T-helper 17 cell (primary cell): ENCODE data around the gene MRPS18A. TPM values are rescaled to one million over a fixed set of nuclear protein-coding genes. Genes with fewer than 3 reads are reported as not detected.

ENCODE experiments used
- ATAC-seq: fragments of 150-1000 bp; cut with Tn5 transposase; 2 replicates; pipeline ENCODE4 v1.10.0; 2021; ENCODE audit warnings: mild to moderate bottlenecking, moderate library complexity
- DNase-seq, 3 donors: peaks; one replicate each; pipeline versions ENCODE4 v3.0.0 to v3.0.0-alpha.2; 2020 to 2021
- H3K9me3 ChIP-seq: one replicate; pipeline ENCODE4 v1.7.0; 2013; ENCODE audit warnings: low read length, mild to moderate bottlenecking; ENCODE audit not compliant: control insufficient read depth, poor library complexity, severe bottlenecking
- H3K27ac Mint-ChIP-seq: one replicate; pipeline ENCODE4 v1.8.0; 2022; ENCODE audit warnings: mild to moderate bottlenecking, moderate library complexity, mixed read lengths
- H3K27me3 Mint-ChIP-seq: one replicate; pipeline ENCODE4 v1.8.0; 2022; ENCODE audit warnings: mixed read lengths
- H3K36me3 Mint-ChIP-seq: one replicate; pipeline ENCODE4 v1.8.0; 2022; ENCODE audit warnings: low read depth, mixed read lengths
- H3K4me1 Mint-ChIP-seq: one replicate; pipeline ENCODE4 v1.8.0; 2022; ENCODE audit warnings: mild to moderate bottlenecking, mixed read lengths
- H3K4me3 Mint-ChIP-seq: one replicate; pipeline ENCODE4 v1.8.0; 2022; ENCODE audit warnings: mild to moderate bottlenecking, moderate library complexity, mixed read lengths
- total RNA-seq, 4 donors: library from RNA in 2 of 4; stranded (reverse) in 2 of 4; gene quantifications; one replicate each; pipeline ENCODE4 v1.2.3 and lab custom pipeline; 2022 to 2026

The MRPS18A gene
- total RNA-seq, 2 donors from 2014 or later: 24.2 to 29.8 TPM

GRCh38 chr6:43724914-43725642 lies 37.5 kb upstream of the MRPS18A start:
- Mint-ChIP-seq H3K4me3 (peak overlapping the region; percentile 68), H3K27me3 (peaks cover 2% of the 10 kb centered on the region), H3K36me3 (no peaks in the 10 kb centered on the region), H3K4me1 (peaks cover 25% of the 10 kb centered on the region), H3K27ac (peak overlapping the region; percentile 88)
- no peaks in the 10 kb centered on the region for H3K9me3 ChIP-seq
- DNase-seq (peak; percentile 40 to 61 (median 48)), ATAC-seq (peak; percentile 86)

GRCh38 chr6:43724354-43724753 lies 36.8 kb upstream of the MRPS18A start:
- H3K27me3 Mint-ChIP-seq: peaks cover 7% of the 10 kb centered on the region
- no peaks in the 10 kb centered on the region for H3K36me3 Mint-ChIP-seq
- no peak for DNase-seq
- peaks cover 25% of the 10 kb centered on the region for H3K4me1 Mint-ChIP-seq
- H3K4me3 Mint-ChIP-seq: no peak overlapping the region
- no peaks in the 10 kb centered on the region for H3K9me3 ChIP-seq
- peak overlapping the region; percentile 88 for H3K27ac Mint-ChIP-seq
- ATAC-seq: no peak

DNA sequence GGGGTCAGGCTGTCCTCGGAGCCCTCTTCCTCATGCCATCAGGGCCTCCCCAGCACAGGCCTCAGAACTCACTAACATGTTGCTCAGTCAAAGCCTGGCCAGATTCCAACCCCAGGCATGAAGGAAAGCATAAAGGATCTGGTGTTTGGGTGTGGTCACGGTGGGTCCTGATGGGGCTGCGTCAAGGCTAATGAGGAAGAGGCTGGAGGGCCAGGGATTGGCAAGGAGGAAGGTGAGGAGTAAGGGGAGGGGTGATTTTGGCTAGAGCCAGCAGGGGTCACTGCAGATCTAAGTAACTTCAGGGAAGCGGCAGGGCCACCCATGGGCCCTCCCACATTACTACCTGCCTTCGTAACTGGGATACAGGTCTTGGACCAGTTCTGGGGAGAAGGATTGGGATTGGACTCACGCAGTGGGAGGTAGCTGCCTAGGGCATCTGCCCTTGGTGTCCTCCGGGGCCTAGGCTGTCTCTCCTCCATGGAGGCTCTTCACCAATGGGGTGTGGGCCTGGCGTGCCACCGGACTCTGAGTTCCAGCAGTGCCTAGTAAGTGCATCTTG lies 36.2 kb upstream of the MRPS18A start:
- H3K27ac Mint-ChIP-seq: peak overlapping the region; percentile 88
- peaks cover 25% of the 10 kb centered on the region for H3K4me1 Mint-ChIP-seq
- no peaks in the 10 kb centered on the region for H3K36me3 Mint-ChIP-seq
- H3K4me3 Mint-ChIP-seq: peak overlapping the region; percentile 41
- no peaks in the 10 kb centered on the region for H3K9me3 ChIP-seq
- ATAC-seq (peak; percentile 75), DNase-seq (peak; percentile 35 to 53 (median 40))
- peaks cover 8% of the 10 kb centered on the region for H3K27me3 Mint-ChIP-seq

GRCh38 chr6:43722920-43723545 lies 35.4 kb upstream of the MRPS18A start:
- no peaks in the 10 kb centered on the region for H3K36me3 Mint-ChIP-seq
- no peak overlapping the region for H3K4me3 Mint-ChIP-seq
- peaks cover 25% of the 10 kb centered on the region for H3K4me1 Mint-ChIP-seq
- ATAC-seq: no peak
- peak overlapping the region; percentile 88 for H3K27ac Mint-ChIP-seq
- H3K27me3 Mint-ChIP-seq: peaks cover 16% of the 10 kb centered on the region
- DNase-seq: no peak
- H3K9me3 ChIP-seq: no peaks in the 10 kb centered on the region

- peak overlapping the region; percentile 82 for H3K27ac Mint-ChIP-seq
- H3K36me3 Mint-ChIP-seq: no peaks in the 10 kb centered on the region
Measured at GRCh38 chr6:43720999-43721398, 33.4 kb upstream of the MRPS18A start.

GRCh38 chr6:43719511-43719910 lies 31.9 kb upstream of the MRPS18A start:
- DNase-seq: no peak
- peak overlapping the region; percentile 71 for H3K27ac Mint-ChIP-seq
- H3K27me3 Mint-ChIP-seq: peaks cover 25% of the 10 kb centered on the region
- ATAC-seq: no peak
- no peaks in the 10 kb centered on the region for H3K36me3 Mint-ChIP-seq
- H3K9me3 ChIP-seq: no peaks in the 10 kb centered on the region
- H3K4me1 Mint-ChIP-seq: peaks cover 12% of the 10 kb centered on the region
- H3K4me3 Mint-ChIP-seq: no peak overlapping the region

More at GRCh38 chr6:43720999-43721398, 33.4 kb upstream of the MRPS18A start:
- Mint-ChIP-seq H3K4me1 (peaks cover 24% of the 10 kb centered on the region), H3K27me3 (peaks cover 25% of the 10 kb centered on the region), H3K4me3 (no peak overlapping the region)
- no peak for ATAC-seq
- H3K9me3 ChIP-seq: no peaks in the 10 kb centered on the region
- DNase-seq: no peak

- no peak overlapping the region for H3K27ac Mint-ChIP-seq
- H3K9me3 ChIP-seq: no peaks in the 10 kb centered on the region
- peaks cover 5% of the 10 kb centered on the region for H3K4me1 Mint-ChIP-seq
- H3K36me3 Mint-ChIP-seq: no peaks in the 10 kb centered on the region
- no peak for DNase-seq
- no peak for ATAC-seq
- no peak overlapping the region for H3K4me3 Mint-ChIP-seq
- peaks cover 25% of the 10 kb centered on the region for H3K27me3 Mint-ChIP-seq
Measured at GRCh38 chr6:43718387-43719105, 31.0 kb upstream of the MRPS18A start.

- Mint-ChIP-seq H3K4me1 (peaks cover 5% of the 10 kb centered on the region), H3K27me3 (peaks cover 25% of the 10 kb centered on the region), H3K4me3 (no peak overlapping the region), H3K27ac (no peak overlapping the region), H3K36me3 (no peaks in the 10 kb centered on the region)
- H3K9me3 ChIP-seq: no peaks in the 10 kb centered on the region
- ATAC-seq (no peak), DNase-seq (no peak)
Measured at GRCh38 chr6:43717822-43718221, 30.2 kb upstream of the MRPS18A start.

- ATAC-seq (no peak), DNase-seq (no peak)
- H3K4me1 Mint-ChIP-seq: peaks cover 8% of the 10 kb centered on the region
- H3K27ac Mint-ChIP-seq: no peak overlapping the region
- H3K27me3 Mint-ChIP-seq: peaks cover 29% of the 10 kb centered on the region
- H3K4me3 Mint-ChIP-seq: no peak overlapping the region
- no peaks in the 10 kb centered on the region for H3K36me3 Mint-ChIP-seq
- H3K9me3 ChIP-seq: no peaks in the 10 kb centered on the region
Measured at GRCh38 chr6:43717389-43717788, 29.8 kb upstream of the MRPS18A start.

DNA sequence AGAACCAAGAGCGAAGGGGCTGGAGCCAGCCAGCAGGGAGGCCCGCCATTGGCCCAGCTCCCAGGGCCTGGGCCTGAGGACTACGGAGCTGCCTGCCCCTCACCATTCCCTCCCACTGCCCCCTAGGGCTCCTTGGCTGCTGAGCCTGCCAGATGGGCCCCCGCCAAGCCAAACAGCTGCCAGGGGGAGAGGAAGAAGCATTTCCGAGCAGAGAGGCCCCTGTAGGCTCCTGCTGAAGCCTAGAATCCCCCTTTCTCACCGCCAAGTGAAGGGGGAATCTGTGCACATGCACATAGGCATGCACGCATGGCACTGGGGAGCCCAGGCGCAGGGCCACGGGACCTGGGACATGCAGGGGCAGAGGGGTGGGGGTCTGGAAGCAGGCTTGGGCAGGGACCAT lies 28.5 kb upstream of the MRPS18A start:
- DNase-seq (no peak), ATAC-seq (no peak)
- Mint-ChIP-seq H3K27me3 (peaks cover 42% of the 10 kb centered on the region), H3K27ac (no peak overlapping the region), H3K4me3 (no peak overlapping the region), H3K36me3 (peaks cover 4% of the 10 kb centered on the region), H3K4me1 (peaks cover 15% of the 10 kb centered on the region)
- no peaks in the 10 kb centered on the region for H3K9me3 ChIP-seq

DNA sequence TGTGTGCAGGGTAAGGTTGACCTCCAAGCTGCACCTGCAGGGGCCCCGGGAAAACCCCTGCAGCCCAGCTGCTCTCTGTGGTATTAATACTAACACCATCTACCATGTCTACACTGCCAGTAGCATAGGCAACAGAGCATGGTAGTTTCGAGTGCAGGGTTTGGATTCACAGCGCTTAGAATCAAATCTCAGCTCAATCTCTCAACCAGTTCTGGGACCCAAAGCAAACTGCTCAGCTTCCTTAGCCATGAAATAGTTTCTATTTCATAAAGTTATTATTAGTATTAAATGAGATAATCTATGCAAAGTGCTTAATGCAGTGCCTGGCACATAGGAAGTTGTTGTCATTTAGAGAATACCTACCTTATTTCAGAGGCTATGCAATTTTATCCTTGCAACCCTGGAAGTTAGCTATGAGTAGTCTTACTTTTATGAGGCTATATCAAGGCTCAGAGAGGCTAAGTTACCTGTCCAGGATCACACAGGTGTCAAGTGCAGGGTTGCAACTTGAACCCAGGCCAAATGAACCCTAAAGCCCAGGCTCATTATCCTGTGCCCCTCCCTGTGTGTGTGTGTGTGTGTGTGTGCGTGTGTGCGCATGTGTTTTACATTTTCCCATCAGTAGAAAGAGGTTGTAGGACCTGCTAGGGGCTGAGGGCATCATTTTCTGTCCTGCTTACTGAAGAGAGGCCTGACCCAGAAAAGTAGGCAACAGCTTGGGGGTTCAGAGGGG lies 27.6 kb upstream of the MRPS18A start:
- no peaks in the 10 kb centered on the region for H3K9me3 ChIP-seq
- DNase-seq: no peak
- Mint-ChIP-seq H3K4me1 (peaks cover 16% of the 10 kb centered on the region), H3K27me3 (peaks cover 47% of the 10 kb centered on the region), H3K36me3 (peaks cover 6% of the 10 kb centered on the region), H3K27ac (no peak overlapping the region), H3K4me3 (no peak overlapping the region)
- ATAC-seq: peak; percentile 69

- DNase-seq (no peak), ATAC-seq (no peak)
- H3K4me3 Mint-ChIP-seq: no peak overlapping the region
- peaks cover 41% of the 10 kb centered on the region for H3K27me3 Mint-ChIP-seq
- peaks cover 15% of the 10 kb centered on the region for H3K4me1 Mint-ChIP-seq
- H3K9me3 ChIP-seq: no peaks in the 10 kb centered on the region
- H3K27ac Mint-ChIP-seq: no peak overlapping the region
- peaks cover 6% of the 10 kb centered on the region for H3K36me3 Mint-ChIP-seq
Measured at GRCh38 chr6:43714311-43715055, 26.9 kb upstream of the MRPS18A start.
